ENCODE measurements around the gene ZBBX.
A peak's percentile ranks its signal among the peaks of the same experiment; 100 is the strongest.
"Not testable (repeated sequence)": the region's sequence is repeated elsewhere in the genome, so short reads cannot be mapped to it uniquely, and the experiment has no call there.

ZBBX gene

GRCh38 chr3:167380004-167380689 lies at the start of gene ZBBX:
TSS of gene ZBBX (minus strand) at chr3:167380297. CDS start at chr3:167372901, 7,396 bp downstream.
- peak; percentile 67 for DNase-seq

DNA sequence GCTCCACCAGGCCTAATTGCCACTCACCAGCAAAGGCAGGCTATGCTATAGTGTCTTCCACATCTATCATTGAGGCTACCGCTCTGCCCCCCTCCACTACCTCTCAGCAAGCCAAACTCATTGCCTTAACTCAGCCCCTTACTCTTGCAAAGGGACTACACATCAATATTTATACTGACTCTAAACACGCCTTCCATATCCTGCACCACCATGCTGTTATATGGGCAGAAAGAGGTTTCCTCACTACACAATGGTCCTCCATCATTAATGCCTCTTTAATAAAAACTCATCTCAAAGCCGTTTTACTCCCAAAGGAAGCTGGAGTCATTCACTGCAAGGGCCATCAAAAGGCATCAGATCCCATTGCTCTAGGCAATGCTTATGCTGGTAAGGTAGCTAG lies 46.9 kb upstream of the ZBBX start:
- DNase-seq, result not testable (repeated sequence)

- not testable (repeated sequence) for DNase-seq
These were observed 42.3 kb upstream of the ZBBX start for GRCh38 chr3:167422396-167422795.

- DNase-seq, result no peak
These were observed 29.5 kb upstream of the ZBBX start for GRCh38 chr3:167409611-167410010.

DNA sequence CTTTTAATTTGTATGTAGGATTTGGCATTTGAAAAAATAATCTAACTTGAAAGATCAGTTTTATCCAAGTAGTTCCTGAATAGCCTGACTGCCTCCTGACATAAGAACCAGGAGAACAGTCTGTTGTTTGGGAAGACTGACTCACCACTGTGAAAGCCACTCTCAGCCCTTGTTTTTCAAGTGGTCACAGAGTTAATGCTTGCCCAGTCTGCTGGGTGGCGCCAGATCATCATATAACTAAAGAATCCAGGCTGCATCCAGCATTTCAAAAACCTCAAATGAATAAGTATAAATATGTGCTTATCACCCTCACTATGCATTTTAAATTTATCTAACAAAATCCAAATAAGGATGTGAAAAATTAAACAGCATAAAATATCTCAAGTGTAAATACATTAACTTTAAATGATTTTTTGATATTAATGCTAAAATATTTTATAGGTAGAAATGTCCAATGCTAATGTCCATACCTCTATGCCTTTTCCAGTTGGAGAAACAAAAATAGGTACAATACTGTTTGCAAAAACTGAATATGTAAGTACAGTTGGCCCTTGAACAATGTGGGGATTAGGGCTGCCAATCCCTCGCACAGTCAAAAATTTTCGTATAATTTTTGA lies 26.9 kb upstream of the ZBBX start:
- no peak for DNase-seq

GRCh38 chr3:167397826-167398225 lies 17.7 kb upstream of the ZBBX start:
- no peak for DNase-seq

DNA sequence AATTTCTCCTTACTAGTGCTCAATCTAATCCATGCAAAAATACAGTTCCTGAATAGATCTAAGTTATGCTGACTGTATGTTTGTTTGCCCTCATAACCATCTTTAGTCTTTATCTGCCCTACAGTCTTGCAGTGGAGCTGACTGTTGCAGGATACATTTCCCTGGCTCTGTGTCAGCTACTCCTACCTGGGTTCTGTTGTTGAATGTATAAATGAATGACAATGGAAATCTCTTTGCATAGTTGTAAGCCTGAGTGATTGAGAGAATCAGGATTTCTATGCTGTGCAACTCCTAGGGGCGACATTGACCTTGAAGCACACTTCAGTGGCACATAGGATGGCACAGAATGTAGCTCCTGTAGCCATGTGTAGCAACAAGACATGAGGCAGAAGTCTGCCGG lies 16.0 kb upstream of the ZBBX start:
- no peak for DNase-seq

- no peak for DNase-seq
These were observed 13.9 kb upstream of the ZBBX start for GRCh38 chr3:167394003-167394402.

DNA sequence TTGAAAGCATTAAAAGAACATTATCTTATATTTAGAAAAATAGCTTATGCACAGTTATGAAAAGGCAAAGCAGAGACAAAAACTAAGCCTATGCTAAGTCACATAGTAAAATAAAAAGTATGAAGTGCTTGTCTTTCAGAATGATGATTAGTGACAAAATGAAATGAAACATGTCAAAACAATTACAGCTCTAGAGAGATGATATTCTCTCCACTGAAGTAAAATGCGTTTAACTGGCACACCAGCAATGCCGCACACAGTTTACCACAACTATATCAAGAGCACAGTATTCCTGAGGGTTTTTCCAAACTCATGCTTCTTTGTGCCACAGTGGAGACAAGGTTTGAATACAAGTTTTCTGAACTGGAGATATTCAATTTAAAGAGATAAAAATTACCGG lies 2.1 kb upstream of the ZBBX start:
- no peak for DNase-seq

DNA sequence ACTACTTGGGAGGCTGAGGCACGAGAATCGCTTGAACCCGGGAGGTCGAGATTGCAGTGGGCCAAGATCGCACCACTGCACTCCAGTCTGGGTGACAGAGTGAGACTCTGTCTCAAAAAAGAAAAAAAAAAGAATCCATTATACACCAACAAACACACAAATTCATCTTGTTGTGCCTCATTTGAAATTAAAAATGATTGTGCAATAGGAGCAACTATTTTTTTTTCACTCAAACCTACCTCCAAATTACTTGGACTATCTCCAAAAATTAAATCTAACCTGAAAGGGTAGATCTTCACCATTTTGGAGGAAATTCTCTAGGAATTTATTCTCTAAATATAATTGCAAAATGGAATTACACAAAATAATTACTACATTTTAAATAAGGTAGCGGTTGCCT lies 4.6 kb downstream of the ZBBX start:
- no peak for DNase-seq

- no peak for DNase-seq
These were observed 8.0 kb downstream of the ZBBX start for GRCh38 chr3:167372138-167372537.

DNA sequence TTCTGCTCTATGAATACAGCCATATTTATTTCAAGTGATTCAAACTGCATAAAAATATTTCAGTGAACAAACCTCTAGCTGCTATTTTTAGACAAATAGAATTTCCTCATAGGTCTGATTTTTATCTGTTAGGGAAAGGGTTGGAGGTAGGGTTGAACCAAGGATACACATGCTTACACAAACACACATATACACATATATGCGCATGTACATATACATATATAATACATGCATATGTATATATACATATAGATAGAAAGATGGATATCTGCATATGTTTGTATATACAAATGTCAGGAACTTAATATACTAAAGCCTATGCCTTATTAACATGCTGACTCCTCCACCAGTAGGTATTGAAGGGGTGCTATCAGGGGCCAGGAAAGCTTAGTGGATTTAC lies 18.1 kb downstream of the ZBBX start:
- no peak for DNase-seq

- no peak for DNase-seq
These were observed 18.8 kb downstream of the ZBBX start for GRCh38 chr3:167361306-167361705.

DNA sequence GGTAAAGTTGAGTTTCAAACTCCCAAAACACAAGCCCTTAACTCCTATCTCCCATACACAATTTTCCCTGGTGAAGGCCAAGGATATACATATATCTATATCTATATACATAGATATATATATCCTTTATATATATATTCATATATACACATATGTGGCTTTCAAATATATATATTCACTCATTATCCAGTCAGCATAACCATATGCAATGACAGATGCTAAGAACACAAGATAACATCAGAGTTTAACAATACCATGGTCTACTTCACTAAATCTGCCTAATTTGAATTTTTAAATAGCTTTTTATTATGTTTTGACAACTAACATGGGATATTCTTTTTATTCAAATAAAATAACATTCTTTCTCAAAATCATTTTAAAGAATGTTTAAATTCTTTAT lies 24.7 kb downstream of the ZBBX start:
- no peak for DNase-seq

- DNase-seq, result no peak
These were observed 25.3 kb downstream of the ZBBX start for GRCh38 chr3:167354751-167355150.

DNA sequence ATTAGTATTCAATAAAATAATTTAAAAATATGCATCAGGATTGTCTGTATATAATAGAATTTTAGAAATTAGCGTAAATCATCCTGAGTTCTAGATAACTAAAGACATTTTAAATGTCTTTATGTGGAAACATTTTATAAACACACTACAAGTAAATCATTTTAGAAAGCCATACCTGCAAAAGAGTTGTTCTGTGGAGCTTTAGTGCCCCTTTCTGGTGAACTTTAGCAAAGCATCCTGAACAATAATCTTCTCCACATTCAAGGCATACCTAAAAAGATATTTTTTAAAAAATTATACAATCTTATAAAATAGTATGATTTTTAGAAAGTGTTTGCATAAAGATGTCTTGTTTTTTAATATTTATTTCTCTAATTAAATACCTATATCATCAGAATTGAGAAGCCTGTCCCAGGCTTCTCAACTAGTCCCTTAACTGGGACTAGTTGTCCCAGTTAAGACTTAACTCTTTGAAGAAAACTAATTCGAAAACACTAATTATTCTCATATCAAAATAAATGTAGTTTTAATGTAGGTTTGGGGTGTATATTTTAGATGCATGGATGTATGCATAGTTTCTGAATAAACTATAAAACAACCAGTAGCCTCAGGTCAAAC lies 29.7 kb downstream of the ZBBX start:
- no peak for DNase-seq

- DNase-seq, result no peak
These were observed 33.9 kb downstream of the ZBBX start for GRCh38 chr3:167346171-167346570.

- DNase-seq, result no peak
These were observed 48.9 kb downstream of the ZBBX start for GRCh38 chr3:167330993-167331785.

DNA sequence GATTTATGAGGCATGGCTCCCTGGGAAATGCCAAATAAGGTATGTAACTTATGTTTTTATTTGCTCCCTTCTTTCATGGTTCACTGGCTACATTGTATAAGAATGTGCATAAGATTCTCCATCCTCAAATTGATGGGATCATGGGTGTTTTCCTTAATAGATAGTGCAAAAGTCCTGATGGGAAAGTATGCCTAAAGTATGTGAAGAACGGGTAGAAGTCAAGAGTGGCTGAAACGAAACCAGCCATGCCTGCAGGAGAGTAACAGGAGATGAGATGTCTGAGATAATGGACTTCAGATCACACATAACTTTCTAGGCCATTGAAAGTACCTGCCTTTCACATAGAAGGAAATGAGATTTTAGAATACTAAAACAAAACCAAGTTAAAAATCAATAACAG lies 56.5 kb downstream of the ZBBX start:
- no peak for DNase-seq

GRCh38 chr3:167318996-167319615 lies 61.0 kb downstream of the ZBBX start:
- DNase-seq, result no peak

DNA sequence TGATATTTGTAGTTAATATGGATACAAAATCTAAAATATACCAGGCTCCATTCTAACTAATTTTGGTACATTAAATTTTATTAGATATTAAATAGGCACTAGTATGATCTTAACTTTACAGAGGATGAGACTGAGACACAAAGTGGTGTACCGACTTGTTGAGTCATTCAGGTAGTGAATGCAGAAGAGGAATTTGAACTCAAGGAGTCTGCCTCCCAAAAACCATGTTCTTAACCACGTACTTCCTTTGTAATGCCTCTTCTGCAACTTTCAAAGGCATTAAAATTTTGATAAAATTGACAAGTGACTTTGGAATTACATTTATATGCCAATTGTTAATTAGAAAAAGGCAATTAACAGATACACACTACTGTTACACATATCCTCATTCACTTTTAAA lies 61.8 kb downstream of the ZBBX start:
- no peak for DNase-seq

DNA sequence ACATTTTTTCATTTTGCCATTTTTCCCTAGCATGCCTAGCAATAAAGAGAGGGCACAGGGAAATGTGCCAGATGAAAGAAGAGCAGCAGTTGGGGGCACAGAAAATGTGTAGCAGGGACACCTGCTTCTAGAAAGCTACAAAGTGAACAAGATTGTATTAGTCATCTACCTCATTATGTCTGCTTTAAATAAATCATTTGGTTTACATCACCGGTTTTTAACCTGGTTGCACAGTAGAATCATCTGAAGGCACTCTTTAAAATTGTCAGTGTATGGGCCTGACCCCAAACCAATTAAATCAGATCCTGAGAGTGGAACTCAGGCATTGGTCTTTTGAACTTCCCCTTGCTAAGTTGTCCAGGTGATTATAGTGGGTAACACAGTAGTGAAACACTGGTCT lies 73.8 kb downstream of the ZBBX start:
- DNase-seq, result no peak

GRCh38 chr3:167305340-167305890 lies 74.7 kb downstream of the ZBBX start:
- no peak for DNase-seq

Data from stimulated activated naive CD4-positive, alpha-beta T cell treated with Interleukin-2 at 50 U/mL for 16 hours (primary cell).